ENCODE results near the gene INKA2.

DNA sequence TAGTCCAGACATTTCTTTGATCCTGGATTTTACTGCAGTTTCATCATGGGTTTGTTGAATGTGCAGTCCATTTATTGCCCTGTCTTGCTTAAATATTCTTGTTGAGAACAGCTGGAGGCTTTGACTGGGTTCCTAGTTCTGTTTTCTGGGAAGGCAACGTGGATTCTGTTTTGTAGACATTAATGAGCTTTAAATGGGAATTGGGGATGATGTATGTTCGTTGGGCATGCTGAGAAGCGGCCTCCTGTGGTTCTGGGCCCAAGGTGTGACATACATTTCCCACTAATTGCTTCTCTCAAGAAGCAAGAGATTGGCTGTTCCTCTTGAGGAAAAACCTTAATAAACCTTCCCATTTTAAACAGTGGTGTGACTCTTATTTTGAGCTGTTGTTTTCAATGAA lies 22.9 kb downstream of the INKA2 start:
- TF ChIP-seq, protein P1, sequence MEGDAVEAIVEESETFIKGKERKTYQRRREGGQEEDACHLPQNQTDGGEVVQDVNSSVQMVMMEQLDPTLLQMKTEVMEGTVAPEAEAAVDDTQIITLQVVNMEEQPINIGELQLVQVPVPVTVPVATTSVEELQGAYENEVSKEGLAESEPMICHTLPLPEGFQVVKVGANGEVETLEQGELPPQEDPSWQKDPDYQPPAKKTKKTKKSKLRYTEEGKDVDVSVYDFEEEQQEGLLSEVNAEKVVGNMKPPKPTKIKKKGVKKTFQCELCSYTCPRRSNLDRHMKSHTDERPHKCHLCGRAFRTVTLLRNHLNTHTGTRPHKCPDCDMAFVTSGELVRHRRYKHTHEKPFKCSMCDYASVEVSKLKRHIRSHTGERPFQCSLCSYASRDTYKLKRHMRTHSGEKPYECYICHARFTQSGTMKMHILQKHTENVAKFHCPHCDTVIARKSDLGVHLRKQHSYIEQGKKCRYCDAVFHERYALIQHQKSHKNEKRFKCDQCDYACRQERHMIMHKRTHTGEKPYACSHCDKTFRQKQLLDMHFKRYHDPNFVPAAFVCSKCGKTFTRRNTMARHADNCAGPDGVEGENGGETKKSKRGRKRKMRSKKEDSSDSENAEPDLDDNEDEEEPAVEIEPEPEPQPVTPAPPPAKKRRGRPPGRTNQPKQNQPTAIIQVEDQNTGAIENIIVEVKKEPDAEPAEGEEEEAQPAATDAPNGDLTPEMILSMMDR (IDR thresholded peaks at IDR 0.05; ENCODE audit: low read depth, low read length, missing input control): no peak
- TF ChIP-seq RAD21 (IDR thresholded peaks at IDR 0.05): no peak
- TF ChIP-seq, protein P2, sequence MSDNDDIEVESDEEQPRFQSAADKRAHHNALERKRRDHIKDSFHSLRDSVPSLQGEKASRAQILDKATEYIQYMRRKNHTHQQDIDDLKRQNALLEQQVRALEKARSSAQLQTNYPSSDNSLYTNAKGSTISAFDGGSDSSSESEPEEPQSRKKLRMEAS (IDR thresholded peaks at IDR 0.05): no peak
- TF ChIP-seq SP1 (IDR thresholded peaks at IDR 0.05): no peak
- TF ChIP-seq, protein P3, sequence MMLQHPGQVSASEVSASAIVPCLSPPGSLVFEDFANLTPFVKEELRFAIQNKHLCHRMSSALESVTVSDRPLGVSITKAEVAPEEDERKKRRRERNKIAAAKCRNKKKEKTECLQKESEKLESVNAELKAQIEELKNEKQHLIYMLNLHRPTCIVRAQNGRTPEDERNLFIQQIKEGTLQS (IDR thresholded peaks at IDR 0.05): no peak
- no peak for TF ChIP-seq TAF1 (conservative IDR thresholded peaks at IDR 0.05)
- no peak for TF ChIP-seq EGR1 (IDR thresholded peaks at IDR 0.05; ENCODE audit: low read depth in 2 of 2)
- TF ChIP-seq, protein P4, sequence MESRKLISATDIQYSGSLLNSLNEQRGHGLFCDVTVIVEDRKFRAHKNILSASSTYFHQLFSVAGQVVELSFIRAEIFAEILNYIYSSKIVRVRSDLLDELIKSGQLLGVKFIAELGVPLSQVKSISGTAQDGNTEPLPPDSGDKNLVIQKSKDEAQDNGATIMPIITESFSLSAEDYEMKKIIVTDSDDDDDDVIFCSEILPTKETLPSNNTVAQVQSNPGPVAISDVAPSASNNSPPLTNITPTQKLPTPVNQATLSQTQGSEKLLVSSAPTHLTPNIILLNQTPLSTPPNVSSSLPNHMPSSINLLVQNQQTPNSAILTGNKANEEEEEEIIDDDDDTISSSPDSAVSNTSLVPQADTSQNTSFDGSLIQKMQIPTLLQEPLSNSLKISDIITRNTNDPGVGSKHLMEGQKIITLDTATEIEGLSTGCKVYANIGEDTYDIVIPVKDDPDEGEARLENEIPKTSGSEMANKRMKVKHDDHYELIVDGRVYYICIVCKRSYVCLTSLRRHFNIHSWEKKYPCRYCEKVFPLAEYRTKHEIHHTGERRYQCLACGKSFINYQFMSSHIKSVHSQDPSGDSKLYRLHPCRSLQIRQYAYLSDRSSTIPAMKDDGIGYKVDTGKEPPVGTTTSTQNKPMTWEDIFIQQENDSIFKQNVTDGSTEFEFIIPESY (IDR thresholded peaks at IDR 0.05): no peak
- TF ChIP-seq, protein P5, sequence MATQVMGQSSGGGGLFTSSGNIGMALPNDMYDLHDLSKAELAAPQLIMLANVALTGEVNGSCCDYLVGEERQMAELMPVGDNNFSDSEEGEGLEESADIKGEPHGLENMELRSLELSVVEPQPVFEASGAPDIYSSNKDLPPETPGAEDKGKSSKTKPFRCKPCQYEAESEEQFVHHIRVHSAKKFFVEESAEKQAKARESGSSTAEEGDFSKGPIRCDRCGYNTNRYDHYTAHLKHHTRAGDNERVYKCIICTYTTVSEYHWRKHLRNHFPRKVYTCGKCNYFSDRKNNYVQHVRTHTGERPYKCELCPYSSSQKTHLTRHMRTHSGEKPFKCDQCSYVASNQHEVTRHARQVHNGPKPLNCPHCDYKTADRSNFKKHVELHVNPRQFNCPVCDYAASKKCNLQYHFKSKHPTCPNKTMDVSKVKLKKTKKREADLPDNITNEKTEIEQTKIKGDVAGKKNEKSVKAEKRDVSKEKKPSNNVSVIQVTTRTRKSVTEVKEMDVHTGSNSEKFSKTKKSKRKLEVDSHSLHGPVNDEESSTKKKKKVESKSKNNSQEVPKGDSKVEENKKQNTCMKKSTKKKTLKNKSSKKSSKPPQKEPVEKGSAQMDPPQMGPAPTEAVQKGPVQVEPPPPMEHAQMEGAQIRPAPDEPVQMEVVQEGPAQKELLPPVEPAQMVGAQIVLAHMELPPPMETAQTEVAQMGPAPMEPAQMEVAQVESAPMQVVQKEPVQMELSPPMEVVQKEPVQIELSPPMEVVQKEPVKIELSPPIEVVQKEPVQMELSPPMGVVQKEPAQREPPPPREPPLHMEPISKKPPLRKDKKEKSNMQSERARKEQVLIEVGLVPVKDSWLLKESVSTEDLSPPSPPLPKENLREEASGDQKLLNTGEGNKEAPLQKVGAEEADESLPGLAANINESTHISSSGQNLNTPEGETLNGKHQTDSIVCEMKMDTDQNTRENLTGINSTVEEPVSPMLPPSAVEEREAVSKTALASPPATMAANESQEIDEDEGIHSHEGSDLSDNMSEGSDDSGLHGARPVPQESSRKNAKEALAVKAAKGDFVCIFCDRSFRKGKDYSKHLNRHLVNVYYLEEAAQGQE (IDR thresholded peaks at IDR 0.05): no peak
- no peak for TF ChIP-seq HNF4A (conservative IDR thresholded peaks at IDR 0.05)
- no peak for TF ChIP-seq GABPA (IDR thresholded peaks at IDR 0.05 in 1 of 2, conservative IDR thresholded peaks at IDR 0.05 in 1 of 2)
